ENCODE data around the gene CHD5. TPM values are rescaled to one million over a fixed set of nuclear protein-coding genes. Genes with fewer than 3 reads are reported as not detected.

Gene CHD5
- total RNA-seq, 1 experiment from 2014 or later = 62.9 TPM

GRCh38 chr1:6224718-6225117 lies 44.6 kb upstream of the CHD5 start:
- in situ Hi-C loops (cut with HindIII; ENCODE audit: low pct_unique_long_range_greater_than_20kb, low sequenced_read_pairs) (no loop called here), intact Hi-C loops (cut with micrococcal nuclease; ENCODE audit: unreplicated experiment) (no loop called here)
- no peak overlapping the region for H3K4me3 ChIP-seq (ENCODE audit: low read depth in 2 of 2, low read length in 2 of 2)
- peaks cover 10% of the 10 kb centered on the region; the same call in 1 of the 2 replicates for H3K36me3 ChIP-seq (ENCODE audit: control insufficient read depth, insufficient read depth, low read length)
- ChIA-PET CTCF (interaction anchor here (1.5 kb wide), 1 partner anchor 20 kb away, joined by 5 read pairs; no protein-coding TSS in a partner anchor), POLR2A (no interaction called here)
- no peak for DNase-seq (ENCODE audit: low read depth, low spot score)
- no peaks in the 10 kb centered on the region for H3K27me3 ChIP-seq (ENCODE audit: control insufficient read depth, insufficient read depth, low read length)
- ATAC-seq = peak; percentile 73
- peak overlapping the region; percentile 64 for H3K27ac ChIP-seq (ENCODE audit: low read length)
- TF ChIP-seq POLR2AphosphoS5 (IDR thresholded peaks at IDR 0.05; ENCODE audit: low read depth, low read length) = peak; percentile 49
- TF ChIP-seq TCF7L2 (IDR thresholded peaks at IDR 0.05; ENCODE audit: low read depth, low read length) = no peak
- no peaks in the 10 kb centered on the region for H3K9me3 ChIP-seq (ENCODE audit: control insufficient read depth, insufficient read depth, low read depth, low read length)
- H3K4me1 ChIP-seq (ENCODE audit: control insufficient read depth, insufficient read depth, low read length) = peaks cover 17% of the 10 kb centered on the region
- no TSS peak for BruUV-seq (replicated peaks)

DNA sequence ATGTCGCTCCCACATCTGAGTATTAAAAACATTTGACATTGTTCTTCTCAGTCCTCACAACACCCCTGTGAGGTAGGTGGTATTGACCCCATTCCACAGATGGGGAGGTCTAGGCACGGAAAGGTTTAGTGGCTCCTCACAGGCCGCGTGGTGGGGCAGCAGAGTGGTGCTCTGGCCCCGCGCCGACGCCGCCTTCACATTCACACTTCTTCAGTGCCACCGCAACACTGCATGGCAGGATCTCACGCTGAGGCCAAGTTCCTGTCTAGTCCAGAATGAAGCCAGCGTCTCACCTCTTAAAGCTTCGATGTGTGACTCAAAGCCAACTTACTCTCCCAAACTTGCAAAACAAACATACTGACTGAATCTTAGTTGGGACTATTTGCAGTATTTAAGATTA lies 43.5 kb upstream of the CHD5 start:
- peaks cover 10% of the 10 kb centered on the region; the same call in 1 of the 2 replicates for H3K36me3 ChIP-seq (ENCODE audit: control insufficient read depth, insufficient read depth, low read length)
- TF ChIP-seq SIN3A (IDR thresholded peaks at IDR 0.05; ENCODE audit: borderline replicate concordance, insufficient read depth, low read depth, low read length) (no peak), TCF7L2 (IDR thresholded peaks at IDR 0.05; ENCODE audit: low read depth, low read length) (no peak), POLR2AphosphoS5 (IDR thresholded peaks at IDR 0.05; ENCODE audit: low read depth, low read length) (no peak; the same call in 1 of the 2 replicates), CTCF (IDR thresholded peaks at IDR 0.05) (no peak)
- TF ChIP-seq, protein P1, sequence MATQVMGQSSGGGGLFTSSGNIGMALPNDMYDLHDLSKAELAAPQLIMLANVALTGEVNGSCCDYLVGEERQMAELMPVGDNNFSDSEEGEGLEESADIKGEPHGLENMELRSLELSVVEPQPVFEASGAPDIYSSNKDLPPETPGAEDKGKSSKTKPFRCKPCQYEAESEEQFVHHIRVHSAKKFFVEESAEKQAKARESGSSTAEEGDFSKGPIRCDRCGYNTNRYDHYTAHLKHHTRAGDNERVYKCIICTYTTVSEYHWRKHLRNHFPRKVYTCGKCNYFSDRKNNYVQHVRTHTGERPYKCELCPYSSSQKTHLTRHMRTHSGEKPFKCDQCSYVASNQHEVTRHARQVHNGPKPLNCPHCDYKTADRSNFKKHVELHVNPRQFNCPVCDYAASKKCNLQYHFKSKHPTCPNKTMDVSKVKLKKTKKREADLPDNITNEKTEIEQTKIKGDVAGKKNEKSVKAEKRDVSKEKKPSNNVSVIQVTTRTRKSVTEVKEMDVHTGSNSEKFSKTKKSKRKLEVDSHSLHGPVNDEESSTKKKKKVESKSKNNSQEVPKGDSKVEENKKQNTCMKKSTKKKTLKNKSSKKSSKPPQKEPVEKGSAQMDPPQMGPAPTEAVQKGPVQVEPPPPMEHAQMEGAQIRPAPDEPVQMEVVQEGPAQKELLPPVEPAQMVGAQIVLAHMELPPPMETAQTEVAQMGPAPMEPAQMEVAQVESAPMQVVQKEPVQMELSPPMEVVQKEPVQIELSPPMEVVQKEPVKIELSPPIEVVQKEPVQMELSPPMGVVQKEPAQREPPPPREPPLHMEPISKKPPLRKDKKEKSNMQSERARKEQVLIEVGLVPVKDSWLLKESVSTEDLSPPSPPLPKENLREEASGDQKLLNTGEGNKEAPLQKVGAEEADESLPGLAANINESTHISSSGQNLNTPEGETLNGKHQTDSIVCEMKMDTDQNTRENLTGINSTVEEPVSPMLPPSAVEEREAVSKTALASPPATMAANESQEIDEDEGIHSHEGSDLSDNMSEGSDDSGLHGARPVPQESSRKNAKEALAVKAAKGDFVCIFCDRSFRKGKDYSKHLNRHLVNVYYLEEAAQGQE (IDR thresholded peaks at IDR 0.05; ENCODE audit: insufficient read depth in 1 of 2, low read depth in 2 of 2, low read length in 1 of 2) = no peak
- no peak for DNase-seq (ENCODE audit: low read depth, low spot score)
- CTCF ChIA-PET = no interaction called here
- H3K27me3 ChIP-seq (ENCODE audit: control insufficient read depth, insufficient read depth, low read length) = no peaks in the 10 kb centered on the region
- in situ Hi-C loops (cut with HindIII; ENCODE audit: low pct_unique_long_range_greater_than_20kb, low sequenced_read_pairs) (no loop called here), intact Hi-C loops (cut with micrococcal nuclease; ENCODE audit: unreplicated experiment) (no loop called here)
- H3K4me1 ChIP-seq (ENCODE audit: control insufficient read depth, insufficient read depth, low read length) = peaks cover 17% of the 10 kb centered on the region
- ATAC-seq = no peak
- POLR2A ChIA-PET = interaction anchor here (1.4 kb wide), 1 partner anchor 17 kb away, joined by 3 read pairs; the partner anchor contains the start of gene RNF207
- BruUV-seq (replicated peaks) = TSS peak; percentile 89
- H3K4me3 ChIP-seq (ENCODE audit: low read depth in 2 of 2, low read length in 2 of 2) = no peak overlapping the region
- H3K9me3 ChIP-seq (ENCODE audit: control insufficient read depth, insufficient read depth, low read depth, low read length) = no peaks in the 10 kb centered on the region
- peak overlapping the region; percentile 64; the same call in 1 of the 2 replicates for H3K27ac ChIP-seq (ENCODE audit: low read length)

DNA sequence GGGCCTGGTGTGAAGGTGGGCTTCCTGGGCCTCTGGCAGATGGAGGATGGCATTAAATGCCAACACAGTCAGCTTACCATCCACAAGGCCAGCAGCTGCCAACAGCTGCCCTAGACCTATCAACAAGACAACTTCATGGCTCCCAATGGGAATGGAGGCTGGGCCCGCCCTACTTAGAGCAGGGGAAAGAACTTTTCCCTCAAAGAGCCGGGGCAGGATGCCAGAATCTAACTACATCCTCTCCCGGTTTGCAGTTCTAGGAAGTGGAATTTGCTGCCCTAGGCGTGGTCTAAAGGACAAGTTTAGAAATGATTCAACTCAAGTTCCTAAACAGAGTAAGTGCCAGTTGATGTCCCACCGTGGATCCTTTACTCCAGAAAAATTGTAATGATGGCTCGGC lies 42.5 kb upstream of the CHD5 start:
- H3K9me3 ChIP-seq (ENCODE audit: control insufficient read depth, insufficient read depth, low read depth, low read length) = no peaks in the 10 kb centered on the region
- no peaks in the 10 kb centered on the region for H3K27me3 ChIP-seq (ENCODE audit: control insufficient read depth, insufficient read depth, low read length)
- H3K27ac ChIP-seq (ENCODE audit: low read length) = no peak overlapping the region; the same call in 1 of the 2 replicates
- intact Hi-C loops (cut with micrococcal nuclease; ENCODE audit: unreplicated experiment) = no loop called here
- no peak overlapping the region for H3K4me3 ChIP-seq (ENCODE audit: low read depth in 2 of 2, low read length in 2 of 2)
- ChIA-PET CTCF (no interaction called here), POLR2A (no interaction called here)
- BruUV-seq (replicated peaks) = no TSS peak
- TF ChIP-seq TCF7L2 (IDR thresholded peaks at IDR 0.05; ENCODE audit: low read depth, low read length) = no peak
- no peak for TF ChIP-seq SIN3A (IDR thresholded peaks at IDR 0.05; ENCODE audit: borderline replicate concordance, insufficient read depth, low read depth, low read length)
- no peak for TF ChIP-seq CTCF (IDR thresholded peaks at IDR 0.05)
- no peak; the same call in 1 of the 2 replicates for TF ChIP-seq POLR2AphosphoS5 (IDR thresholded peaks at IDR 0.05; ENCODE audit: low read depth, low read length)
- TF ChIP-seq, protein P1 (IDR thresholded peaks at IDR 0.05; ENCODE audit: insufficient read depth in 1 of 2, low read depth in 2 of 2, low read length in 1 of 2) = no peak
- peaks cover 10% of the 10 kb centered on the region; the same call in 1 of the 2 replicates for H3K36me3 ChIP-seq (ENCODE audit: control insufficient read depth, insufficient read depth, low read length)
- ATAC-seq (0 out of 2 replicates have a peak, but pooled peaks have one; percentile 19), DNase-seq (ENCODE audit: low read depth, low spot score) (no peak)
- H3K4me1 ChIP-seq (ENCODE audit: control insufficient read depth, insufficient read depth, low read length) = peaks cover 17% of the 10 kb centered on the region
- in situ Hi-C loops (cut with HindIII; ENCODE audit: low pct_unique_long_range_greater_than_20kb, low sequenced_read_pairs) = no loop called here
